ENCODE measurements around the gene GALNT18.

GRCh38 chr11:11588891-11589290, 32.9 kb downstream of the GALNT18 start:
- TF ChIP-seq CTCF (optimal IDR thresholded peaks at IDR 0.05 in 1 of 3, IDR thresholded peaks at IDR 0.05 in 1 of 3, conservative IDR thresholded peaks at IDR 0.05 in 1 of 3; ENCODE audit: extremely low read depth in 1 of 3, insufficient read depth in 2 of 3, low read length in 3 of 3) (no peak), EZH2 (IDR thresholded peaks at IDR 0.05; ENCODE audit: low read length) (no peak)

Measured in keratinocyte (primary cell).